Stimulated activated CD8-positive, alpha-beta memory T cell treated with anti-CD3 and anti-CD28 coated beads, Interleukin-2, amount 100 ng/mL, for 1 hour (primary cell): ENCODE data around the gene IL15RA.
"Not testable (repeated sequence)": the region's sequence is repeated elsewhere in the genome, so short reads cannot be mapped to it uniquely, and the experiment has no call there.

Experiments used
- DNase-seq, 2 donors: peaks; one replicate each; pipeline ENCODE4 v3.0.0-alpha.2; 2020; ENCODE audit warnings: low read depth in 2 of 2

Gene IL15RA

DNA sequence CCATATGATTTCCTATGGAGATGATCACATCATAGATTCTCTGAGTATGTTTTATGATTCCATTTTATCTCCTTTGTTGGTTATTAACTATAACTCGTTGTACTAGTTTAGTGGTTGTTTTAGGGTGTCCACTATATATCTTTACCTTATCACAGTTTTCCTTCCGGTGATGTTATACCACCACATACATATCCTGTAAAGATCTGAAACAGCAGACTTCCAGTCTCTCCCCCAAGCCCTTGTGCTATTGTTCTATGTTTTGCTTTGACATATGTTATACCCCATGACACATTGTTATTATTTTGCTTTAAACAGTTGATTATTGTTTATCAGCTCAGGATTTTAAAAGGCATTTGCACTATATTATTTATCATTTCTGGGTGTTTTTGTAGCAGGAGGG, 7.3 kb downstream of the IL15RA start:
- DNase-seq: no peak

DNA sequence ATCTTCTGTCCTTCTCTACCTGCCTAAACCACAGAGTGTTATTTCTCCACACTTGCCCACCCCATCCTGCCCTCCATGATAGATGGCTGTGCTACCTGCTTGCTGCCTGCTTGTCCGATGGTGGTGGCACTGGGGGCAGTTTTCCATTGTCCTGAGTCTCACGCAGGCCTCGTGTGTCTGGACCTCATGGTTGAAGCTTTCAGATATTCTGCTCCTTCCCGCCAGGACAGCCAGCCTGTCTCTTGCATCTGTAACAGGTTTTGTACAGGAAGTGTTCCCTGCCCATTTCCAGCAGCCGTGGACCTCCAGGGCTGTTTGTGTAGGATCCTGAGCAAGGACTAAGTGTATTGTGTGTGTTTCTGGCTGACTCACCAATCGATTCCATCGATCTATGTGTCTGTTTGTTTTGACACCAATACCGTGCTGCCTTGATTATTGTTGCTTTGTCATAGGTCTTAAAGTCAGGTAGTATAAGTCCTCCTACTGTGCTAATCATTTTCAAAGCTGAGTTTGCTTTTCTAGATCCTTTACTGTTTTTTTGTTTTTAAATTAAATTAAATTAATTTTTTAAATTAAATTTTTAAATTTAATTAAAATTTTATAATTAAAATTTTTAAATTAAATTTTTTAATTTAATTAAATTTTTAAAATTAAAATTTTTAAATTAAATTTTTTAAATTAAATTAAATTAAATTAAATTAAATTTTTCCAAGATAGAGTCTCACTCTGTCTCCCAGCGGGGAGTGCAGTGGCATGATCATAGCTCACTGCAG, 8.5 kb downstream of the IL15RA start:
- DNase-seq: no peak

- no peak for DNase-seq
Observed at GRCh38 chr10:5968037-5968680, 9.2 kb downstream of the IL15RA start.

- DNase-seq: no peak
Observed at GRCh38 chr10:5965266-5965665, 12.1 kb downstream of the IL15RA start.

DNA sequence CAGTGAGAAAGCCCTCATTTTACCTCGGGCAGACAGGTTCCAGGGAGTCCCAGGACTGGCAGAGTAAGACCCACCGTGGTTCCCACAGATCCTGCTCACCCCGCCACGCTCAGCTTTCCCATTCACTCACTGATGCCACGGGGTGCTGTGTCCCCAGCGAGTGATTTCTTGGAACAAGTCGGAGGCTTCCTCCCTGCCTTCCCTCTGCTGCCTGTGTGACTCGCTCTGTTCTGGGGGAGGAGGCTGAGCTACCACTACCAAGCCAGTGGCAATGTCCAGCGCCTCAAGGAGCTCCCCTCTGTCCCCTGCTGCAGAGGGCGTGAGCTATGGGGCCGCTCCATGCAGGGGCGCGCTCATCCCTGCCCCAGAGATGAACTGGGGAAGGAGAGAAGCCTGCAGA, 12.6 kb downstream of the IL15RA start:
- DNase-seq: no peak

DNA sequence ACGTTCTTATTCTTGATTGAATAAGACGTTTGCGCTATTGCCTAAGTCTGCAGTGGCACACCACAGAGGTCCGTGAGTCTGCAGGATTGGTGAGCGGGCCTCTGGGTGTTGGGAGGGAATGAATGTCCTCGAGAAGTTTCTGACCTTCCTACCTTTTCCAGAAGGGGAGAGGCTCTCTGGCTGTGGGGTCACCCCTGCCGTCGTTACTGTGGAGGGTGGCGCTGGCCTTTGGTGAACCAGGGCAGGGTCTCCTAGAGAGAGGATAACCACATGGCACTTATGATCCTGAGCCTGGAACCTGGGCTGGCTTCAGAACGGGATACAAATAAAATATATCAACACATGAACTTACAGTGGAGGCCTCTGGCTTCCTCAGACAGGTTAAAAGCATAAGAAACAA, 13.8 kb downstream of the IL15RA start:
- DNase-seq: no peak

DNA sequence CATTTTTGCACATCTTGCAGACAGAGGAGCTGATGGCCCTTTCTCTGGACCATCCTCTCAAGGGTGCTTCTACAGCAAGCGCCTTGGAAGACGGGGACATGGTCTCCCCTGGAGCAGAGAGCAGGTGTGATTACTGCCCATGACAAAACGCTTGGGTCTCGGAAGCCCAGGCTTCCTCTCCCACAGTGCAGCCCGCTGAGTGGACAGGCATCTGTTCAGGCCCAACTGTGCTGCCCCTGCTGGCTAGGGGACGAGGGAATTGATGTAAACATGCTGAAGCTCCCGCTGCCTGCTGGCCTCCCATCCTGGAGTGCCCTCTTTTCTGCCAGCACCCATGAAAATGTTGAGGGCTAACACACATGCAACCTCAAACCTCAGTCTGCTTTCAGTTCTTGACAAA, 14.3 kb downstream of the IL15RA start:
- no peak for DNase-seq

DNA sequence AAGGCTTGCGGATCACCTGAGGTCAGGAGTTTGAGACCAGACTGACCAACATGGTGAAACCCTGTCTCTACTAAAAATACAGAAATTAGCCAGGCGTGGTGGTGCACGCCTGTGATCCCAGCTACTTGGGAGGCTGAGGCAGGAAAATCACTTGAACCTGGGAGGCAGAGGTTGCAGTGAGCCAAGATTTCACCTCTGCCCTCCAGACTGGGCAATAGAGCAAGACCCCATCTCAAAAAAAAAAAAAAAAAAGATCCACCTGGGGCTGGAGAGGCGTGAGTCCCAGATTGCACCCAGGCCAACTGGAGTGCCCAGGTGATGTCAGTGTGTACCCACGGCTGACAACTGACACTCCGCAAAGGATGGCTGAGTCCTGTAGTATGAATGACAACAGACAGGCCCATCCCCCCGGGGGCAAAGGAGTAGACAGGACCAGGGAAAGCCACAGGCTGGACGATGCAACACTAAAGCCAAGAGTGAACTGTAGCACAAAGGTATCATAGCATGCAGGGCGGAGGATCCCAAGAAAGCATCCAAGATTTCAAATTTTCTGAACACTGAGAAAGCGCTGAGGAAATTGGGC, 14.9 kb downstream of the IL15RA start:
- not testable (repeated sequence) for DNase-seq

- no peak for DNase-seq
Observed at GRCh38 chr10:5961405-5962100, 15.8 kb downstream of the IL15RA start.

- not testable (repeated sequence) for DNase-seq
Observed at GRCh38 chr10:5960973-5961275, 16.4 kb downstream of the IL15RA start.

GRCh38 chr10:5960070-5960972, 17.0 kb downstream of the IL15RA start:
- DNase-seq: no peak

DNA sequence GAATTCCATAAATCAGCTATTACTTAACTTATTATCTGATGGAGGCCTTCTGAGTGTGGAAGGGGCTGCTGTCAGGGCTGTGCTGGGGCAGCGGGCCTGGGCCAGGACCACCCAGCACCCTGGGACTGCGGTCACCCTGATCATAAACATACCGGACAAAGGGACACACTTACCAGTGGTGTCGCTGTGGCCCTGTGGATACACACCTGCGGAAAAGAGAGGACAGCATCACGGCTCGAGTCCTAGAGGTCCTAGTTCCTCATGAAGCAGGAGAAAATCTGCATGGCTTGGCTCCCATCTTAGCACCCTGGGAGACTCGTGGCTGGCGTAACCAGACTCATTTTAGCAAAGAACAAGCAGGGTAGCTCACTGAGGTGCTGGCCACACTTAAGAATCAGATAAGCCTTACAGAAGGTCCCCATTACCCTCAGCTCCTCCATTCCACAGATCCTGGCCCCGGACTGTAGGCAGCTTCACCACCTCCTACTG, 17.7 kb downstream of the IL15RA start:
- no peak for DNase-seq

DNA sequence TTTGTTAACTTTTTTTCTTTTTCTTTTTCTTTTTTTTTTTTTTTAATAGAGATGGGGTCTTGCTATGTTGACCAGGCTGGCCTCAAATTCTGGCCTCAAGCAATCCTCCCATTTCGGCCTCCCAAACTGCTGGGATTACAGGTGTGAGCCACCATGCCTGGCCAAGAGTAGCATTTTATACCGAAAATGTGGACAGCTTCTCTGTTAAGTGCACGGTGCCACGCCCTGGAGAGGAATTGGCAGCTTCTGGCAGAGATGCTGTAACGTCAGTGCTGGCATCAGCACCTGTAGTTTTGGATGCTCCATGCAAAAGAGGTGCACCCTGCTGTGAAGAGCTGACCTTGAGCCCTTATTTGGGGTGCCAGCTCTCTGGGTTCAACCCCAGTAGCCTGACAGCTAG, 18.2 kb downstream of the IL15RA start:
- DNase-seq: no peak

DNA sequence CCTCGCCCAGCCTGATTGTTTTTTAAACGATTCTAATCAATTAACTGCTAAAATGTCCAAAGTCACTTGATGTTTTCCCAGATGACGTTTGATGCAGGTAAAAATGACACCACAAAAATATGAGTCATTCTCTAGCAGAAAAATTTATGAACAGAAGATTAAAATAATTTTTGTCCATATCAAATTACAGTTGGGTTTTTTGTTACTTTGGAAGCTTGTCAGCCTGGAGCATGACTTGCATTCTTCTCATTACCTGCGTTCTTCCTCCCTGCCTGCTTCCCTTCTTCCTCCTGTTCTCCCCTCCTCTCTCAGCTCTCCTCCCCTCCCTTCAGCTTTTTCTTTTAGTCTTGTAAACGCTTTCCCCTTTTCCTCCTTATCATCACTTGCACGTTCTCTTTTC, 18.7 kb downstream of the IL15RA start:
- DNase-seq: no peak

GRCh38 chr10:5958077-5958476, 19.3 kb downstream of the IL15RA start:
- DNase-seq: no peak

GRCh38 chr10:5956146-5956936, 21.0 kb downstream of the IL15RA start:
- no peak for DNase-seq

GRCh38 chr10:5953676-5954075, 23.7 kb downstream of the IL15RA start:
- no peak for DNase-seq

DNA sequence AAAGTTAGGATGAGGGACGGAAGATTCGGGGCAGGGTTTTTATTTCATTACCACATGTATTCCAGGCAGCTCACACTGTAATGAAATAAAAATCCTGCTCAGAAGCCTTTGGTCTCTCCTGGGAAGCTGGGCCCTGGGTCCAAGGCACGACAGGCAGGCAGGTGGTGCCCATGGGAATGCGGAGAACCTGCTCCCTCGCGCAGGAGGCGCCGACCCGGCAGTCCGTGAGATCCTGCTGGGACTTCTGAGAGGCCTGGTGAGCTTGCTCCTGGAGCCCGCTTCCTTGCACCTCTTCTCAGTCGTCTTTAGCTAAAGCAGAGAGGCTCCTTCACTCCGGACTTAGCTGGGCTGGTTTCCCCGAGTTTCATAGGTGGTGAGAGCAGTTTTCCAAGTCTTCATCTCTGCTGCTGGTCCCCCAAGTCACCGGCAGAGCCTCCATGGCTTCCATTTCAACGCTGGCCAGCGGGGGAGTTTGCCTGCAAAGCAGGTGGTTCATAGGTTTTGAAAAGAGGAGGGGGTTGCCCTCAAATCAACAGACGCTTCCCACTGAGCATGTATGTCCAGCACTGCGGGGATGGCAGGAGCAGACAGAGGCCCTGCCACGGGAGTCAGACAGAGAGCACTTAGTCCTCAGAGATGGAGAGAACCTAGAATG, 24.5 kb downstream of the IL15RA start:
- no peak for DNase-seq

GRCh38 chr10:5951721-5952407, 25.5 kb downstream of the IL15RA start:
- no peak for DNase-seq
